PC-3 (cell line): ENCODE results near the gene SMIM1.

ENCODE experiments used
- CTCF ChIP-seq: fragments of 300-600 bp; sonication (generic); conservative IDR thresholded peaks from 2 replicates; pipeline ENCODE4 v1.5.1; 2017; ENCODE audit warnings: antibody characterized with exemption, low read depth, mild to moderate bottlenecking, low read length
- EZH2 ChIP-seq: fragments of 300-600 bp; sonication (generic); IDR thresholded peaks from one replicate; pipeline ENCODE4 v1.6.1; 2017; ENCODE audit warnings: antibody characterized with exemption, mild to moderate bottlenecking, low read length; ENCODE audit not compliant: unreplicated experiment
- EZH2phosphoT487 ChIP-seq: fragments of 300-600 bp; sonication (generic); IDR thresholded peaks from 2 replicates; pipeline ENCODE4 v1.6.1; 2018; ENCODE audit warnings: mild to moderate bottlenecking, antibody characterized with exemption, low read length, borderline replicate concordance

- TF ChIP-seq CTCF (no peak), EZH2phosphoT487 (no peak), EZH2 (no peak)
These were observed 1.2 kb downstream of the SMIM1 start for GRCh38 chr1:3773572-3774275.
